Kidney capillary endothelial cell (primary cell): ENCODE data around the gene SLC45A3.
A peak's percentile ranks its signal among the peaks of the same experiment; 100 is the strongest.
"Not testable (repeated sequence)": the region's sequence is repeated elsewhere in the genome, so short reads cannot be mapped to it uniquely, and the experiment has no call there.

Experiments used
- DNase-seq: peaks from one replicate; pipeline ENCODE4 v3.0.0-alpha.2; 2018; ENCODE audit warnings: low spot score

SLC45A3 gene

GRCh38 chr1:205680073-205680851, at the start of gene SLC45A3:
Gene SLC45A3, minus strand, starts transcription at chr1:205680509. Its CDS starts 15,853 bp downstream, at chr1:205664656.
- no peak for DNase-seq

- DNase-seq, result no peak
These were observed 46.4 kb upstream of the SLC45A3 start for GRCh38 chr1:205726619-205727125.

GRCh38 chr1:205725514-205725913, 45.2 kb upstream of the SLC45A3 start:
- DNase-seq, result no peak

GRCh38 chr1:205720740-205721139, 40.4 kb upstream of the SLC45A3 start:
- not testable (repeated sequence) for DNase-seq

- DNase-seq, result no peak
These were observed 39.5 kb upstream of the SLC45A3 start for GRCh38 chr1:205719762-205720161.

- no peak for DNase-seq
These were observed 38.7 kb upstream of the SLC45A3 start for GRCh38 chr1:205719015-205719414.

GRCh38 chr1:205716371-205717132, 36.2 kb upstream of the SLC45A3 start:
- no peak for DNase-seq

GRCh38 chr1:205715628-205716027, 35.3 kb upstream of the SLC45A3 start:
- DNase-seq, result no peak

- DNase-seq, result no peak
These were observed 34.6 kb upstream of the SLC45A3 start for GRCh38 chr1:205714906-205715246.

GRCh38 chr1:205714190-205714905, 34.0 kb upstream of the SLC45A3 start:
- no peak for DNase-seq

GRCh38 chr1:205711105-205712048, 31.1 kb upstream of the SLC45A3 start:
- DNase-seq, result peak; percentile 81

GRCh38 chr1:205710201-205711062, 30.1 kb upstream of the SLC45A3 start:
- no peak for DNase-seq

GRCh38 chr1:205709640-205710039, 29.3 kb upstream of the SLC45A3 start:
- DNase-seq, result no peak

GRCh38 chr1:205709059-205709398, 28.7 kb upstream of the SLC45A3 start:
- DNase-seq, result no peak

- no peak for DNase-seq
These were observed 26.5 kb upstream of the SLC45A3 start for GRCh38 chr1:205706601-205707502.

GRCh38 chr1:205704903-205705302, 24.6 kb upstream of the SLC45A3 start:
- DNase-seq, result no peak

- DNase-seq, result no peak
These were observed 22.8 kb upstream of the SLC45A3 start for GRCh38 chr1:205703072-205703471.

- no peak for DNase-seq
These were observed 21.6 kb upstream of the SLC45A3 start for GRCh38 chr1:205701891-205702290.

- no peak for DNase-seq
These were observed 21.1 kb upstream of the SLC45A3 start for GRCh38 chr1:205701420-205701819.
